Measurements from ENCODE around the gene GNPTG. TPM values are rescaled to one million over a fixed set of nuclear protein-coding genes. Genes with fewer than 3 reads are reported as not detected.
A peak's percentile ranks its signal among the peaks of the same experiment; 100 is the strongest.

GNPTG gene
- total RNA-seq, 1 experiment from 2014 or later = 29.4 TPM

GRCh38 chr16:1342526-1343427 lies 9.0 kb upstream of the GNPTG start:
- Histone ChIP-seq H3K27ac (ENCODE audit: insufficient read length, low read depth, low read length) (no peak overlapping the region), H3K56ac (ENCODE audit: insufficient read length, low read depth, low read length) (no peak overlapping the region), H2BK12ac (ENCODE audit: insufficient read length, low read depth, low read length) (no peak overlapping the region), H3T11ph (ENCODE audit: low read length) (no peak overlapping the region), H3K4ac (ENCODE audit: low read depth, low read length) (no peak overlapping the region), H4K8ac (replicated peaks; ENCODE audit: insufficient read length, low read depth, low read length) (no peak overlapping the region), H3K79me2 (ENCODE audit: insufficient read depth, low read length) (no peaks in the 10 kb centered on the region), H3K4me2 (ENCODE audit: insufficient read depth, insufficient read length, low read length) (peak overlapping the region; percentile 28), H3K9me3 (ENCODE audit: control insufficient read depth, low read depth, low read length) (no peaks in the 10 kb centered on the region), H2BK5ac (ENCODE audit: insufficient read length, low read length) (no peak overlapping the region), H3K27me3 (ENCODE audit: insufficient read depth, low read length) (no peaks in the 10 kb centered on the region), H3K4me1 (ENCODE audit: insufficient read depth, low read length) (no peaks in the 10 kb centered on the region), H3K18ac (ENCODE audit: insufficient read length, low read depth, low read length) (no peak overlapping the region), H2BK20ac (ENCODE audit: low read depth, low read length, poor library complexity, severe bottlenecking) (no peak overlapping the region), H3K14ac (ENCODE audit: insufficient read depth, low read length) (no peak overlapping the region), H4K20me1 (ENCODE audit: control insufficient read depth, insufficient read depth, insufficient read length) (no peaks in the 10 kb centered on the region), H3K23ac (ENCODE audit: insufficient read length, low read depth, low read length) (no peak overlapping the region), H2BK15ac (ENCODE audit: low read depth, low read length) (no peak overlapping the region), H2AK5ac (ENCODE audit: insufficient read length, low read length) (no peak overlapping the region), H4K91ac (ENCODE audit: insufficient read length, low read depth, low read length) (no peak overlapping the region), H2BK120ac (ENCODE audit: low read depth, low read length, poor library complexity, severe bottlenecking) (no peak overlapping the region), H3K9ac (ENCODE audit: extremely low read depth, insufficient read length, low read length) (no peak overlapping the region), H2AFZ (ENCODE audit: low read length) (no peak overlapping the region), H4K5ac (ENCODE audit: insufficient read length, low read depth, low read length) (no peak overlapping the region), H3K79me1 (ENCODE audit: insufficient read depth, low read depth, low read length, poor library complexity, severe bottlenecking) (no peaks in the 10 kb centered on the region), H3K23me2 (ENCODE audit: insufficient read length, low read depth, low read length, poor library complexity, severe bottlenecking) (no peaks in the 10 kb centered on the region)
- H3K36me3 Mint-ChIP-seq (ENCODE audit: insufficient read depth in 1 of 3, low read depth in 3 of 3) = no peaks in the 10 kb centered on the region
- peak; percentile 99 for DNase-seq
- TF ChIP-seq, protein P1, sequence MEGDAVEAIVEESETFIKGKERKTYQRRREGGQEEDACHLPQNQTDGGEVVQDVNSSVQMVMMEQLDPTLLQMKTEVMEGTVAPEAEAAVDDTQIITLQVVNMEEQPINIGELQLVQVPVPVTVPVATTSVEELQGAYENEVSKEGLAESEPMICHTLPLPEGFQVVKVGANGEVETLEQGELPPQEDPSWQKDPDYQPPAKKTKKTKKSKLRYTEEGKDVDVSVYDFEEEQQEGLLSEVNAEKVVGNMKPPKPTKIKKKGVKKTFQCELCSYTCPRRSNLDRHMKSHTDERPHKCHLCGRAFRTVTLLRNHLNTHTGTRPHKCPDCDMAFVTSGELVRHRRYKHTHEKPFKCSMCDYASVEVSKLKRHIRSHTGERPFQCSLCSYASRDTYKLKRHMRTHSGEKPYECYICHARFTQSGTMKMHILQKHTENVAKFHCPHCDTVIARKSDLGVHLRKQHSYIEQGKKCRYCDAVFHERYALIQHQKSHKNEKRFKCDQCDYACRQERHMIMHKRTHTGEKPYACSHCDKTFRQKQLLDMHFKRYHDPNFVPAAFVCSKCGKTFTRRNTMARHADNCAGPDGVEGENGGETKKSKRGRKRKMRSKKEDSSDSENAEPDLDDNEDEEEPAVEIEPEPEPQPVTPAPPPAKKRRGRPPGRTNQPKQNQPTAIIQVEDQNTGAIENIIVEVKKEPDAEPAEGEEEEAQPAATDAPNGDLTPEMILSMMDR (conservative IDR thresholded peaks at IDR 0.05) = no peak
- H3K27ac Mint-ChIP-seq = no peak overlapping the region
- H3K27me3 Mint-ChIP-seq (ENCODE audit: low read depth) = peaks cover 17% of the 10 kb centered on the region
- H3K4me1 Mint-ChIP-seq = peaks cover 6 to 7% of the 10 kb centered on the region in 2 experiments
- WGBS (ENCODE audit: extremely low coverage, insufficient read length, low lambda C conversion rate) = no CpG with 5 or more reads among the region's 49 CpGs
- no peaks in the 10 kb centered on the region for H3K9me3 Mint-ChIP-seq
- peak overlapping the region; percentile 61 to 80 for H3K4me3 Mint-ChIP-seq
